GM23338 (cell line): ENCODE results near the gene LRWD1. TPM values are rescaled to one million over a fixed set of nuclear protein-coding genes. Genes with fewer than 3 reads are reported as not detected.

Experiments used
- ATAC-seq: fragments of 200-7000 bp; cut with Tn5 transposase; 3 replicates; pipeline ENCODE4 v1.9.1; 2020
- DNase-seq: peaks from one replicate; pipeline ENCODE4 v3.0.0-alpha.2; 2015; ENCODE audit warnings: low spot score
- H2AFZ ChIP-seq: fragments of 200-600 bp; sonication (generic); 2 replicates; pipeline ENCODE4 v1.8.0; 2016; ENCODE audit warnings: antibody characterized with exemption, mild to moderate bottlenecking, moderate library complexity
- H3F3A ChIP-seq: fragments of 200-600 bp; sonication (generic); replicated peaks from 2 replicates; pipeline ENCODE4 v1.8.0; 2017; ENCODE audit warnings: antibody characterized with exemption, mixed run types, low read depth
- H3K27ac ChIP-seq: fragments of 200-600 bp; sonication (generic); 2 replicates; pipeline ENCODE4 v1.6.1; 2016; ENCODE audit warnings: low read depth
- H3K27me3 ChIP-seq: fragments of 200-600 bp; sonication (generic); 2 replicates; pipeline ENCODE4 v1.8.0; 2016; ENCODE audit warnings: mild to moderate bottlenecking, mixed run types, moderate library complexity; ENCODE audit not compliant: insufficient read depth
- H3K36me3 ChIP-seq: fragments of 200-600 bp; sonication (generic); 2 replicates; pipeline ENCODE4 v1.8.0; 2016; ENCODE audit warnings: mild to moderate bottlenecking; ENCODE audit not compliant: insufficient read depth
- H3K4me1 ChIP-seq: fragments of 200-600 bp; sonication (generic); 2 replicates; pipeline ENCODE4 v1.8.0; 2016; ENCODE audit warnings: mild to moderate bottlenecking, moderate library complexity; ENCODE audit not compliant: insufficient read depth
- H3K4me2 ChIP-seq: fragments of 200-600 bp; sonication (generic); 2 replicates; pipeline ENCODE4 v1.7.1; 2017; ENCODE audit warnings: mixed run types
- H3K4me3 ChIP-seq: fragments of 200-600 bp; sonication (generic); 2 replicates; pipeline ENCODE4 v1.6.1; 2016; ENCODE audit warnings: mixed run types
- H3K79me2 ChIP-seq: fragments of 200-600 bp; sonication (generic); replicated peaks from 2 replicates; pipeline ENCODE4 v1.8.0; 2017; ENCODE audit warnings: mild to moderate bottlenecking; ENCODE audit not compliant: insufficient read depth
- H3K9me2 ChIP-seq: fragments of 200-600 bp; sonication (generic); 2 replicates; pipeline ENCODE4 v1.8.0; 2017; ENCODE audit not compliant: insufficient read depth
- H4K20me1 ChIP-seq: fragments of 200-600 bp; sonication (generic); replicated peaks from 2 replicates; pipeline ENCODE4 v1.8.0; 2017; ENCODE audit warnings: mild to moderate bottlenecking; ENCODE audit not compliant: insufficient read depth
- H3K27ac Mint-ChIP-seq: 2 replicates; pipeline ENCODE4 v1.8.0; 2020; ENCODE audit warnings: inconsistent platforms, mild to moderate bottlenecking, moderate library complexity, mixed read lengths
- H3K27me3 Mint-ChIP-seq: 3 replicates; pipeline ENCODE4 v1.8.0; 2022; ENCODE audit warnings: low read depth, mild to moderate bottlenecking, moderate library complexity, mixed read lengths, inconsistent platforms; ENCODE audit not compliant: insufficient read depth, poor library complexity
- H3K36me3 Mint-ChIP-seq: 3 replicates; pipeline ENCODE4 v1.8.0; 2021; ENCODE audit warnings: low read depth, mild to moderate bottlenecking, inconsistent platforms, moderate library complexity, mixed read lengths
- H3K4me1 Mint-ChIP-seq: 3 replicates; pipeline ENCODE4 v1.8.0; 2020; ENCODE audit warnings: mild to moderate bottlenecking, inconsistent platforms, mixed read lengths
- H3K4me3 Mint-ChIP-seq: 3 replicates; pipeline ENCODE4 v1.8.0; 2021; ENCODE audit warnings: moderate library complexity, mild to moderate bottlenecking, inconsistent platforms, mixed read lengths
- H3K9me3 Mint-ChIP-seq: 3 replicates; pipeline ENCODE4 v1.8.0; 2020; ENCODE audit warnings: moderate library complexity, mild to moderate bottlenecking, inconsistent platforms, mixed read lengths
- CREB1 ChIP-seq: fragments of 250-450 bp; sonication (Bioruptor Pico); IDR thresholded peaks from 2 replicates; pipeline ENCODE4 v1.5.0; 2020; ENCODE audit warnings: low read depth, mild to moderate bottlenecking, moderate library complexity
- CTCF ChIP-seq, 2 experiments: fragments of 200-600 bp in 1 of 2; sonication (generic) in 1 of 2; conservative IDR thresholded peaks; 2 replicates each; pipeline versions ENCODE4 v1.5.1 to v1.6.1; 2016 to 2017; ENCODE audit warnings: antibody characterized with exemption in 2 of 2, low read depth in 2 of 2, mild to moderate bottlenecking in 2 of 2, moderate library complexity in 1 of 2
- JUNB ChIP-seq: IDR thresholded peaks from one replicate; pipeline ENCODE4 v1.6.1; 2016; ENCODE audit warnings: antibody characterized with exemption; ENCODE audit not compliant: unreplicated experiment
- REST ChIP-seq: IDR thresholded peaks from one replicate; pipeline ENCODE4 v1.6.1; 2018; ENCODE audit warnings: antibody characterized with exemption; ENCODE audit not compliant: unreplicated experiment
- STAT1 ChIP-seq: IDR thresholded peaks from one replicate; pipeline ENCODE4 v1.6.1; 2016; ENCODE audit warnings: antibody characterized with exemption; ENCODE audit not compliant: unreplicated experiment
- ZNF331 ChIP-seq: fragments of 250-450 bp; sonication (Bioruptor Pico); IDR thresholded peaks from 2 replicates; pipeline ENCODE4 v1.5.0; 2020; ENCODE audit warnings: low read depth, mild to moderate bottlenecking, moderate library complexity
- polyA plus RNA-seq: library from polyadenylated mRNA; unstranded; fragments of >200 nt; fragmentation: Nextera tagmentation; extraction: Ambion mirVana; gene quantifications from 2 replicates; pipeline ENCODE4 v1.2.1, GENCODE V29; 2016
- total RNA-seq: library from RNA; depleted of rRNA; stranded (reverse); fragments of >200 nt; shearing (Covaris generic); gene quantifications from 2 replicates; pipeline ENCODE4 v1.2.3, GENCODE V29; 2014

Gene LRWD1
- total and polyA plus RNA-seq, 2 experiments from 2014 or later: 24.0 to 55.2 TPM

- H3F3A ChIP-seq: peaks cover 3% of the 10 kb centered on the region
- H3K4me1 ChIP-seq: no peaks in the 10 kb centered on the region
- Mint-ChIP-seq H3K27me3 (peaks cover 12% of the 10 kb centered on the region), H3K36me3 (peaks cover 57% of the 10 kb centered on the region), H3K9me3 (no peaks in the 10 kb centered on the region; the same call in 2 of the 3 replicates), H3K4me3 (no peak overlapping the region), H3K27ac (no peak overlapping the region), H3K4me1 (peaks cover 7% of the 10 kb centered on the region; the same call in 2 of the 3 replicates)
- no peaks in the 10 kb centered on the region for H3K9me2 ChIP-seq
- no peak overlapping the region for H3K4me3 ChIP-seq
- peaks cover 12% of the 10 kb centered on the region for H4K20me1 ChIP-seq
- TF ChIP-seq JUNB: no peak
- TF ChIP-seq CREB1 (CRISPR knock-in tag): no peak
- DNase-seq: no peak
- peaks cover 22% of the 10 kb centered on the region for H3K36me3 ChIP-seq
- no peak overlapping the region for H3K27ac ChIP-seq
- peaks cover 3% of the 10 kb centered on the region; the same call in 1 of the 2 replicates for H3K79me2 ChIP-seq
- no peak overlapping the region for H3K4me2 ChIP-seq
- H3K27me3 ChIP-seq: no peaks in the 10 kb centered on the region
- no peak for ATAC-seq
- H2AFZ ChIP-seq: no peak overlapping the region
Observed at GRCh38 chr7:102416406-102416805, 48.4 kb upstream of the LRWD1 start.

GRCh38 chr7:102417105-102417504 is 47.7 kb upstream of the LRWD1 start:
- Mint-ChIP-seq H3K4me1 (peaks cover 7% of the 10 kb centered on the region; the same call in 2 of the 3 replicates), H3K4me3 (no peak overlapping the region), H3K9me3 (no peaks in the 10 kb centered on the region), H3K36me3 (peaks cover 53% of the 10 kb centered on the region), H3K27me3 (peaks cover 12% of the 10 kb centered on the region), H3K27ac (no peak overlapping the region)
- no peaks in the 10 kb centered on the region for H3K4me1 ChIP-seq
- peaks cover 22% of the 10 kb centered on the region for H3K36me3 ChIP-seq
- H2AFZ ChIP-seq: no peak overlapping the region
- H3K27me3 ChIP-seq: no peaks in the 10 kb centered on the region
- H3K9me2 ChIP-seq: no peaks in the 10 kb centered on the region
- H3F3A ChIP-seq: peaks cover 3% of the 10 kb centered on the region
- no peak overlapping the region for H3K27ac ChIP-seq
- no peak overlapping the region for H3K4me2 ChIP-seq
- no peak overlapping the region for H3K4me3 ChIP-seq
- no peak for TF ChIP-seq REST
- no peak for TF ChIP-seq ZNF331 (CRISPR knock-in tag)
- no peak for TF ChIP-seq STAT1
- no peak for TF ChIP-seq CTCF (conservative IDR thresholded peaks at IDR 0.05; ENCODE audit: low read depth in 2 of 2)
- DNase-seq (no peak), ATAC-seq (no peak)
- peaks cover 3% of the 10 kb centered on the region; the same call in 1 of the 2 replicates for H3K79me2 ChIP-seq
- peaks cover 10% of the 10 kb centered on the region for H4K20me1 ChIP-seq
